PC-3 (cell line): ENCODE measurements around the gene RSBN1L.

ENCODE experiments used
- EZH2phosphoT487 ChIP-seq: fragments of 300-600 bp; sonication (generic); IDR thresholded peaks from 2 replicates; pipeline ENCODE4 v1.6.1; 2018; ENCODE audit warnings: mild to moderate bottlenecking, antibody characterized with exemption, low read length, borderline replicate concordance
- TF ChIP-seq, protein P1 (sequence below): fragments of 300-600 bp; sonication (generic); conservative IDR thresholded peaks from 2 replicates; pipeline ENCODE4 v1.5.1; 2017; ENCODE audit warnings: antibody characterized with exemption, low read depth, mild to moderate bottlenecking, low read length

DNA sequence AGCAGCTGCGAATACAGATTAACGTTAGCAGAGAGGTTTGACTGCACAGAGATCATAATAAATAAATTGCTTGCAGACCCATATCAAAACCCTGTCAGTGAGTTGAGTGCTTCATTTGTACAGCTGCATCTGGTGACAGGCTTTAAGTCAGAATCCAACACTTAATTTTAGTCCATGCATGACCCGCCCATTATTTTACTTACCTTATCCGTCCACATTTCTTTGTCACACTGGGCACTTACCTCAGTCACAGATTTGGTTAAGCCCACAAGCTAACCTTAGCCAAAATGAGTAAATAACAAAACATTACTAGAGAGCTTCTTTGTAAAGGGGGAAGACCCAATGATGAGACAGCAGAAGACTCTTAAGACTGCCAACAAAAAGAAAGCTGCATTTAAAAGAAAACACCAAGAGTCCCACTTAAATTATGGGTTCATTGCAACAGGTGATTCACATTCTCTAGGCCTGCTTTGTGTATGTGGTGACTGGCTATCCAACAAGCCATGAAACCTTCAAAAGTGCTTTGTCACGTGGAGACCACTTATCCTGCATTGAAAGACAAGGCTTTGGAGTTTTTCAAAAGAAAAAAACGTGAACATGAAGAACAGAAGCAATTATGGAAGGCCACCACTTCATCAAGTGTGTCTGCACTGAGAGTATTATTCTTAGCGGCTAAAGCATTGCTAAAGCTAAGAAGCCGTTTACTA, 134.5 kb downstream of the RSBN1L start:
- TF ChIP-seq, protein P1, sequence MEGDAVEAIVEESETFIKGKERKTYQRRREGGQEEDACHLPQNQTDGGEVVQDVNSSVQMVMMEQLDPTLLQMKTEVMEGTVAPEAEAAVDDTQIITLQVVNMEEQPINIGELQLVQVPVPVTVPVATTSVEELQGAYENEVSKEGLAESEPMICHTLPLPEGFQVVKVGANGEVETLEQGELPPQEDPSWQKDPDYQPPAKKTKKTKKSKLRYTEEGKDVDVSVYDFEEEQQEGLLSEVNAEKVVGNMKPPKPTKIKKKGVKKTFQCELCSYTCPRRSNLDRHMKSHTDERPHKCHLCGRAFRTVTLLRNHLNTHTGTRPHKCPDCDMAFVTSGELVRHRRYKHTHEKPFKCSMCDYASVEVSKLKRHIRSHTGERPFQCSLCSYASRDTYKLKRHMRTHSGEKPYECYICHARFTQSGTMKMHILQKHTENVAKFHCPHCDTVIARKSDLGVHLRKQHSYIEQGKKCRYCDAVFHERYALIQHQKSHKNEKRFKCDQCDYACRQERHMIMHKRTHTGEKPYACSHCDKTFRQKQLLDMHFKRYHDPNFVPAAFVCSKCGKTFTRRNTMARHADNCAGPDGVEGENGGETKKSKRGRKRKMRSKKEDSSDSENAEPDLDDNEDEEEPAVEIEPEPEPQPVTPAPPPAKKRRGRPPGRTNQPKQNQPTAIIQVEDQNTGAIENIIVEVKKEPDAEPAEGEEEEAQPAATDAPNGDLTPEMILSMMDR = no peak
- TF ChIP-seq EZH2phosphoT487 = no peak
